WTC11 (cell line): ENCODE results near the gene NOTUM. TPM values are rescaled to one million over a fixed set of nuclear protein-coding genes. Genes with fewer than 3 reads are reported as not detected.

Experiments used
- ATAC-seq: fragments of 200-7000 bp; cut with Tn5 transposase; 2 replicates; pipeline ENCODE4 v1.10.0; 2021; ENCODE audit warnings: mild to moderate bottlenecking, moderate library complexity
- CTCF ChIA-PET: fragments of 300-600 bp; sonication (Branson Sonifier 250); formaldehyde crosslinking; loops from one replicate; lab custom pipeline; 2021; ENCODE audit warnings: antibody characterized with exemption; lab: Charles Lee
- POLR2A ChIA-PET: fragments of 350-600 bp; sonication (Branson Sonifier 250); formaldehyde crosslinking; loops from one replicate; lab custom pipeline; 2021; ENCODE audit warnings: antibody characterized with exemption; lab: Charles Lee
- DNase-seq: peaks from one replicate; pipeline ENCODE4 v3.0.0; 2021; ENCODE audit warnings: low spot score
- H3K27ac Mint-ChIP-seq: 2 replicates; pipeline ENCODE4 v1.8.0; 2021; ENCODE audit warnings: mixed read lengths
- H3K27me3 Mint-ChIP-seq: 2 replicates; pipeline ENCODE4 v1.8.0; 2021; ENCODE audit warnings: low read depth, mild to moderate bottlenecking, moderate library complexity, mixed read lengths
- H3K36me3 Mint-ChIP-seq: 2 replicates; pipeline ENCODE4 v1.8.0; 2021; ENCODE audit warnings: mixed read lengths
- H3K4me1 Mint-ChIP-seq: 2 replicates; pipeline ENCODE4 v1.8.0; 2022; ENCODE audit warnings: mixed read lengths
- H3K4me3 Mint-ChIP-seq: 2 replicates; pipeline ENCODE4 v1.8.0; 2021; ENCODE audit warnings: mild to moderate bottlenecking, moderate library complexity, mixed read lengths
- H3K9me3 Mint-ChIP-seq: 2 replicates; pipeline ENCODE4 v1.8.0; 2021; ENCODE audit warnings: mixed read lengths
- CREB1 ChIP-seq: sonication (generic); formaldehyde crosslinking; IDR thresholded peaks from 2 replicates; pipeline ENCODE4 v1.8.0; 2023; ENCODE audit warnings: mild to moderate bottlenecking, missing genetic modification reagents
- CREM ChIP-seq: sonication (generic); formaldehyde crosslinking; IDR thresholded peaks from 2 replicates; pipeline ENCODE4 v1.8.1; 2022; ENCODE audit warnings: mild to moderate bottlenecking, missing genetic modification reagents, moderate library complexity
- ETV6 ChIP-seq: sonication (generic); formaldehyde crosslinking; IDR thresholded peaks from 2 replicates; pipeline ENCODE4 v1.8.1; 2022; ENCODE audit warnings: mild to moderate bottlenecking, missing genetic modification reagents
- GTF2I ChIP-seq: fragments of 250-450 bp; sonication (Bioruptor Pico); conservative IDR thresholded peaks from 2 replicates; pipeline ENCODE4 v1.4.0; 2021; ENCODE audit warnings: mild to moderate bottlenecking
- KAT7 ChIP-seq: sonication (generic); formaldehyde crosslinking; IDR thresholded peaks from 2 replicates; pipeline ENCODE4 v1.8.1; 2023; ENCODE audit warnings: missing genetic modification reagents, mild to moderate bottlenecking, borderline replicate concordance
- NFATC4 ChIP-seq: fragments of 250-450 bp; sonication (Bioruptor Pico); IDR thresholded peaks from 2 replicates; pipeline ENCODE4 v1.9.0; 2021; ENCODE audit warnings: mild to moderate bottlenecking
- NFE2L1 ChIP-seq: sonication (generic); formaldehyde crosslinking; IDR thresholded peaks from 2 replicates; pipeline ENCODE4 v1.8.1; 2023; ENCODE audit warnings: missing genetic modification reagents
- NFYB ChIP-seq: sonication (generic); formaldehyde crosslinking; conservative IDR thresholded peaks from 2 replicates; pipeline ENCODE4 v1.8.0; 2022; ENCODE audit warnings: low read depth, missing genetic modification reagents
- NR3C1 ChIP-seq: sonication (generic); formaldehyde crosslinking; conservative IDR thresholded peaks from 2 replicates; pipeline ENCODE4 v1.8.1; 2023; ENCODE audit warnings: low read depth, mild to moderate bottlenecking, missing genetic modification reagents
- OVOL2 ChIP-seq: fragments of 250-450 bp; sonication (Bioruptor Pico); IDR thresholded peaks from 2 replicates; pipeline ENCODE4 v1.9.0; 2021; ENCODE audit warnings: mild to moderate bottlenecking, borderline replicate concordance
- SP1 ChIP-seq: sonication (generic); formaldehyde crosslinking; conservative IDR thresholded peaks from 2 replicates; pipeline ENCODE4 v1.8.1; 2022; ENCODE audit warnings: missing genetic modification reagents
- TEAD4 ChIP-seq: sonication (generic); formaldehyde crosslinking; IDR thresholded peaks from 2 replicates; pipeline ENCODE4 v1.8.0; 2022; ENCODE audit warnings: mild to moderate bottlenecking, missing genetic modification reagents
- TP53 ChIP-seq: sonication (generic); formaldehyde crosslinking; IDR thresholded peaks from 2 replicates; pipeline ENCODE4 v1.8.1; 2023; ENCODE audit warnings: mild to moderate bottlenecking, missing genetic modification reagents
- ZBTB21 ChIP-seq: sonication (generic); formaldehyde crosslinking; IDR thresholded peaks from 2 replicates; pipeline ENCODE4 v1.8.1; 2023; ENCODE audit warnings: mild to moderate bottlenecking, missing genetic modification reagents, borderline replicate concordance
- ZNF423 ChIP-seq: fragments of 250-450 bp; sonication (Bioruptor Pico); IDR thresholded peaks from 2 replicates; pipeline ENCODE4 v2.1.2; 2022; ENCODE audit warnings: mild to moderate bottlenecking, moderate library complexity
- total RNA-seq: library from RNA; stranded (reverse); gene quantifications from 3 replicates; pipeline ENCODE4 v1.2.3, GENCODE V29; 2021
- TF ChIP-seq, protein P1 (sequence below): sonication (generic); formaldehyde crosslinking; IDR thresholded peaks from 2 replicates; pipeline ENCODE4 v1.8.1; 2023; ENCODE audit warnings: mild to moderate bottlenecking, missing genetic modification reagents, moderate library complexity
- TF ChIP-seq, protein P2 (sequence below): sonication (generic); formaldehyde crosslinking; conservative IDR thresholded peaks from 2 replicates; pipeline ENCODE4 v1.8.1; 2023; ENCODE audit warnings: mild to moderate bottlenecking, low read depth, missing genetic modification reagents, moderate library complexity
- TF ChIP-seq, protein P3 (sequence below): fragments of 200-600 bp; IDR thresholded peaks from 2 replicates; pipeline ENCODE4 v1.8.0; 2022; ENCODE audit warnings: antibody characterized with exemption
- TF ChIP-seq, protein P4 (sequence below): sonication (generic); formaldehyde crosslinking; IDR thresholded peaks from 2 replicates; pipeline ENCODE4 v1.8.1; 2023; ENCODE audit warnings: mild to moderate bottlenecking, moderate library complexity, missing genetic modification reagents
- TF ChIP-seq, protein P5 (sequence below): fragments of 250-450 bp; sonication (Bioruptor Pico); IDR thresholded peaks from 2 replicates; pipeline ENCODE4 v1.9.0; 2021; ENCODE audit warnings: moderate library complexity, mild to moderate bottlenecking, inconsistent platforms, borderline replicate concordance

NOTUM gene
- total RNA-seq, 1 experiment from 2014 or later = 1.7 TPM

DNA sequence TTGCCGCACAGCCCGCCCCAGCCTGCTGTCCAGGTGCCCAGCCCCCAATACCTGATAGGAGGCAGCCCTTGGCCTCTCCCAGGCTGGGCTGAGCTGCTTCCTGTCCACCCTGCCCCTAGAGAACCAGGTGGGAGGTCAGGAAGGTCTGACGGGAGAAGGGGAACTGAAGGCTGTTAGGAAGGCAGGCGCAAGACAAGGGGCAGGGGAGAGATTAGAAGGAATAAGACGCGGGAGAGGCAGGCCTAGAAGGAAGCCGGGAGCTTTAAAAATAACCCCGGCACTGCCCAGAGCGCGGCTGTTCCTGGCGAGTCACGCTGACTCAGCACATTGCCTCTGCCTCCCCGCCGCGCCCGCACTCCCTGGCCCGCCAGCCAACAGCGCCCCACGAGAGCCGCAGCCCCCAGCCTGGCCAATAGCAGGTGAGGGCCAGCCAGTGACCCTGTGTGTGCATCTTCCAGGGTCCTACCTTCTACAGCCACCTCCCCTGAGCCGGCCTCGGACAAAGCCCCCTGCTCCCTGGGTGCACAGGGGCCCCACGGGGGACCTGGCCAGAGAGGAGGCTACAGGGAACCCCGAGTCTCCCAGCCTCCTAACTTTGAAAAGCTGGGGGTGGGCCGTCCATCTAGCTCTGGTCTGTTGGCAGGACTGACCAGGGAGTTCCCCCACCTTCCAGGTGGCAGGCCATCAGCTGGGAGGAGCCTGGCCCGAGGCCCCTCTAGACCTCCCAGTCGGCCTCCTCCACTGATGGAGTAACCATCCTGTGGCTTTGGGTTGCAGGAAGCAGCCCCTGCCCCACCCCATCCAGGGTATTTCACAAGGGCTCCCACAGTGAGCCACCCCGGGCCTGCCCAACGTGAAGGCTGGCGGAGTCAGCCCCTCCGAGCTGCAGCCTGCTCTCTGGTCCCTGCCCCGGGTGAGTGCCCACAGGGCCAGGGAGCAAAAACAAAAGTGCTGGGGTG is 37.4 kb downstream of the NOTUM start:
- DNase-seq (peak; percentile 68), ATAC-seq (peak; percentile 7)
- POLR2A ChIA-PET = interaction anchor here (0.5 to 2.5 kb wide), 7 partner anchors 8 to 100 kb away, joined by 3 to 9 read pairs (median 6); partner anchors contain the start of genes ANAPC11, CENPX and LRRC45
- no peaks in the 10 kb centered on the region for H3K27me3 Mint-ChIP-seq
- TF ChIP-seq, protein P1, sequence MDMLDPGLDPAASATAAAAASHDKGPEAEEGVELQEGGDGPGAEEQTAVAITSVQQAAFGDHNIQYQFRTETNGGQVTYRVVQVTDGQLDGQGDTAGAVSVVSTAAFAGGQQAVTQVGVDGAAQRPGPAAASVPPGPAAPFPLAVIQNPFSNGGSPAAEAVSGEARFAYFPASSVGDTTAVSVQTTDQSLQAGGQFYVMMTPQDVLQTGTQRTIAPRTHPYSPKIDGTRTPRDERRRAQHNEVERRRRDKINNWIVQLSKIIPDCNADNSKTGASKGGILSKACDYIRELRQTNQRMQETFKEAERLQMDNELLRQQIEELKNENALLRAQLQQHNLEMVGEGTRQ (CRISPR knock-in tag) = peak; percentile 27; the same call in 1 of the 2 replicates
- TF ChIP-seq CREM (no peak), TP53 (CRISPR knock-in tag) (no peak), GTF2I (CRISPR knock-in tag) (no peak), NFYB (peak; percentile 42), ZNF423 (CRISPR knock-in tag) (0 out of 2 replicates have a peak, but pooled peaks have one; percentile 10), OVOL2 (CRISPR knock-in tag) (no peak), NFE2L1 (CRISPR knock-in tag) (peak; percentile 98), CREB1 (CRISPR knock-in tag) (no peak), SP1 (CRISPR knock-in tag) (0 out of 2 replicates have a peak, but pooled peaks have one; percentile 30), ETV6 (CRISPR knock-in tag) (no peak)
- TF ChIP-seq, protein P2, sequence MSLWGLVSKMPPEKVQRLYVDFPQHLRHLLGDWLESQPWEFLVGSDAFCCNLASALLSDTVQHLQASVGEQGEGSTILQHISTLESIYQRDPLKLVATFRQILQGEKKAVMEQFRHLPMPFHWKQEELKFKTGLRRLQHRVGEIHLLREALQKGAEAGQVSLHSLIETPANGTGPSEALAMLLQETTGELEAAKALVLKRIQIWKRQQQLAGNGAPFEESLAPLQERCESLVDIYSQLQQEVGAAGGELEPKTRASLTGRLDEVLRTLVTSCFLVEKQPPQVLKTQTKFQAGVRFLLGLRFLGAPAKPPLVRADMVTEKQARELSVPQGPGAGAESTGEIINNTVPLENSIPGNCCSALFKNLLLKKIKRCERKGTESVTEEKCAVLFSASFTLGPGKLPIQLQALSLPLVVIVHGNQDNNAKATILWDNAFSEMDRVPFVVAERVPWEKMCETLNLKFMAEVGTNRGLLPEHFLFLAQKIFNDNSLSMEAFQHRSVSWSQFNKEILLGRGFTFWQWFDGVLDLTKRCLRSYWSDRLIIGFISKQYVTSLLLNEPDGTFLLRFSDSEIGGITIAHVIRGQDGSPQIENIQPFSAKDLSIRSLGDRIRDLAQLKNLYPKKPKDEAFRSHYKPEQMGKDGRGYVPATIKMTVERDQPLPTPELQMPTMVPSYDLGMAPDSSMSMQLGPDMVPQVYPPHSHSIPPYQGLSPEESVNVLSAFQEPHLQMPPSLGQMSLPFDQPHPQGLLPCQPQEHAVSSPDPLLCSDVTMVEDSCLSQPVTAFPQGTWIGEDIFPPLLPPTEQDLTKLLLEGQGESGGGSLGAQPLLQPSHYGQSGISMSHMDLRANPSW = no peak
- TF ChIP-seq, protein P3, sequence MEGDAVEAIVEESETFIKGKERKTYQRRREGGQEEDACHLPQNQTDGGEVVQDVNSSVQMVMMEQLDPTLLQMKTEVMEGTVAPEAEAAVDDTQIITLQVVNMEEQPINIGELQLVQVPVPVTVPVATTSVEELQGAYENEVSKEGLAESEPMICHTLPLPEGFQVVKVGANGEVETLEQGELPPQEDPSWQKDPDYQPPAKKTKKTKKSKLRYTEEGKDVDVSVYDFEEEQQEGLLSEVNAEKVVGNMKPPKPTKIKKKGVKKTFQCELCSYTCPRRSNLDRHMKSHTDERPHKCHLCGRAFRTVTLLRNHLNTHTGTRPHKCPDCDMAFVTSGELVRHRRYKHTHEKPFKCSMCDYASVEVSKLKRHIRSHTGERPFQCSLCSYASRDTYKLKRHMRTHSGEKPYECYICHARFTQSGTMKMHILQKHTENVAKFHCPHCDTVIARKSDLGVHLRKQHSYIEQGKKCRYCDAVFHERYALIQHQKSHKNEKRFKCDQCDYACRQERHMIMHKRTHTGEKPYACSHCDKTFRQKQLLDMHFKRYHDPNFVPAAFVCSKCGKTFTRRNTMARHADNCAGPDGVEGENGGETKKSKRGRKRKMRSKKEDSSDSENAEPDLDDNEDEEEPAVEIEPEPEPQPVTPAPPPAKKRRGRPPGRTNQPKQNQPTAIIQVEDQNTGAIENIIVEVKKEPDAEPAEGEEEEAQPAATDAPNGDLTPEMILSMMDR = no peak
- TF ChIP-seq, all 79 proteins: peak for 5
- H3K4me3 Mint-ChIP-seq = peak overlapping the region; percentile 60
- peaks cover 29% of the 10 kb centered on the region for H3K4me1 Mint-ChIP-seq
- peak overlapping the region; percentile 94; the same call in 1 of the 2 replicates for H3K27ac Mint-ChIP-seq
- CTCF ChIA-PET = interaction anchor here (0.5 to 2.9 kb wide), 16 partner anchors 13 to 114 kb away, joined by 3 to 15 read pairs (median 4); partner anchors contain the start of genes DCXR and PCYT2
- H3K36me3 Mint-ChIP-seq = peaks cover 10% of the 10 kb centered on the region
- no peaks in the 10 kb centered on the region for H3K9me3 Mint-ChIP-seq

DNA sequence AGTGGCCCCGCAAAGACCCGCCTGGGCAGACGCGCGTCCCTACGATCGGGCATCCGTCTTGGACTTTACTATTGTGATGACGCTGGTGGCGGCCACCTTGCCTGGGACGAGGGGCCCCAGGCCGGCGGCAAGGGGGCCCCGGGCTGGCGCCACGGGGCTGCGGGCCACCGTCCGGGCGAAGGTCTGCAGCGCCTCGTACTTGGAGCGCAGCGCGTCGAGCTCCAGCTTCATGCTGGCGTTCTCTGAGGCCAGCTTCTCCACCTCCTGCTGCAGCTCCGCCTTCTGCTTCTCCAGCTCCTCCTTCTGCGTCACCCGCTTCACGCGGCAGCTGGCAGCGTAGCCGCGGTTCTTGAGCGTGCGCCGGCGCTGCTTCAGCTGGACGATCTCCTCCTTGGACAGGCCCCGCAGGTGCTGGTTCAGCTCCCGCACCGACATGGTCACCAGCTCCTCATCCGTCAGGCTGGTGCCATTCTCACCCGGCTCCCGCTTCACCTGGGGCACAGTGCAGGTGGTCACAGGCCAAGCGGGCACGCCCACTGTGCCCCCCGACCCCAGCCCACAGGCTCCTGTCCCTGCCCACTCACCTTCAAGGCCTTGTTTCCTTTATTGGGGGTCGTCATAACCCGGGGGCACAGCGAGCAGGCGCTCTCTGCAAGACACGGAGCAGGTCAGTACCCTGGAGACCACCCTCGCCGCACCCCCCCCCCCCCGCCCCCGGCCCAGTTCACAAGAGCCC is 38.3 kb downstream of the NOTUM start:
- no peak for TF ChIP-seq TEAD4
- TF ChIP-seq, protein P4, sequence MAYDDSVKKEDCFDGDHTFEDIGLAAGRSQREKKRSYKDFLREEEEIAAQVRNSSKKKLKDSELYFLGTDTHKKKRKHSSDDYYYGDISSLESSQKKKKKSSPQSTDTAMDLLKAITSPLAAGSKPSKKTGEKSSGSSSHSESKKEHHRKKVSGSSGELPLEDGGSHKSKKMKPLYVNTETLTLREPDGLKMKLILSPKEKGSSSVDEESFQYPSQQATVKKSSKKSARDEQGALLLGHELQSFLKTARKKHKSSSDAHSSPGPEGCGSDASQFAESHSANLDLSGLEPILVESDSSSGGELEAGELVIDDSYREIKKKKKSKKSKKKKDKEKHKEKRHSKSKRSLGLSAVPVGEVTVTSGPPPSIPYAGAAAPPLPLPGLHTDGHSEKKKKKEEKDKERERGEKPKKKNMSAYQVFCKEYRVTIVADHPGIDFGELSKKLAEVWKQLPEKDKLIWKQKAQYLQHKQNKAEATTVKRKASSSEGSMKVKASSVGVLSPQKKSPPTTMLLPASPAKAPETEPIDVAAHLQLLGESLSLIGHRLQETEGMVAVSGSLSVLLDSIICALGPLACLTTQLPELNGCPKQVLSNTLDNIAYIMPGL (CRISPR knock-in tag) = peak; percentile 25; the same call in 1 of the 2 replicates
- TF ChIP-seq NFATC4 = no peak
- TF ChIP-seq, protein P5, sequence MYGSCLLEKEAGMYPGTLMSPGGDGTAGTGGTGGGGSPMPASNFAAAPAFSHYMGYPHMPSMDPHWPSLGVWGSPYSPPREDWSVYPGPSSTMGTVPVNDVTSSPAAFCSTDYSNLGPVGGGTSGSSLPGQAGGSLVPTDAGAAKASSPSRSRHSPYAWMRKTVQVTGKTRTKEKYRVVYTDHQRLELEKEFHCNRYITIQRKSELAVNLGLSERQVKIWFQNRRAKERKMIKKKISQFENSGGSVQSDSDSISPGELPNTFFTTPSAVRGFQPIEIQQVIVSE (CRISPR knock-in tag) = no peak
- TF ChIP-seq ZBTB21 (CRISPR knock-in tag) = no peak
- no peak for TF ChIP-seq KAT7 (CRISPR knock-in tag)
- no peak for TF ChIP-seq NR3C1 (CRISPR knock-in tag)
- POLR2A ChIA-PET = interaction anchor here (1.3 to 2.5 kb wide), 5 partner anchors 9 to 101 kb away, joined by 4 to 9 read pairs (median 7); partner anchors contain the start of genes CENPX and LRRC45

More for the DNA sequence above, 38.3 kb downstream of the NOTUM start:
- Mint-ChIP-seq H3K4me1 (peaks cover 34% of the 10 kb centered on the region), H3K9me3 (no peaks in the 10 kb centered on the region), H3K27me3 (no peaks in the 10 kb centered on the region), H3K4me3 (peak overlapping the region; percentile 12; the same call in 1 of the 2 replicates), H3K36me3 (peaks cover 10% of the 10 kb centered on the region), H3K27ac (peak overlapping the region; percentile 79)
- ATAC-seq (no peak), DNase-seq (no peak)
- CTCF ChIA-PET = interaction anchor here (0.5 to 2.5 kb wide), 10 partner anchors 12 to 558 kb away, joined by 3 to 15 read pairs (median 4); partner anchors contain the start of genes DCXR and PCYT2
